ENCODE results near the gene AFF3. TPM values are rescaled to one million over a fixed set of nuclear protein-coding genes. Genes with fewer than 3 reads are reported as not detected.

Gene AFF3
- total and polyA plus RNA-seq, 2 experiments from 2014 or later: 7.3 to 7.8 TPM

DNA sequence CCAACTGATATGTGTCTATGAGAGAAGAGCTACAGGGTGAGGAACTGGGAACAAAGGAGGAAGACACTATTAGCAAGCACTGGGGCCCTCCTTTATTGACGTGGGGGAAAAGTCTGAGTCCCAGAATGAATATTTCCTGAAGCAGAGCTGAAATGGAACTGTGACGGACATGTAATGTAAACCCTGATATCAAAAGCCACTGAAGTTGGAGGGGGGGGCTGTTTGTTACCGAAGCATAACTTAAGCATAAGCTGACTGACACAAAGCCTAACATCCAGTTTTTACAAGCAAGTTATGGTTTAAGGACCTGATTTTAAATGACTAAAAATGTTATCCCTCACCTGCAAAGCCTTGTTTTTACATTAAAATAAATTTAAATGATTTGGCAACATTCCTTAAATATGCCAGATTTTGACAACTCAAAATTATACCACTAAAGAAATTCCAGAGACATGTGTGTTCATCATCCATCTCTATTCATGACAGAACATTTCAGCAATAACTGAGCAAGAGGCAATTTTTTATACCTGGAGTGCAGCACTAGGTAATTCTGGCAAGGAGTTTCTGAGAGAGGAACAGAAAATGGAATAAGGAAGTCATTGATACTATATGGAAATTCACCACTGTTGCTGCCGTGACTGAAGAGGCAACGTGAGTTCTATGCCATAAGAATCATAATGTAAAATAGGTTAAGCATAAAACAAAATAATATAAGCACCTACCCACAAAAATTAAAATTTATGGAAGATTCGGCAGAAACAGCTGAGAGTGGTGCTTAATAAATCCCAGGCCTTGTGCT, 186.0 kb downstream of the AFF3 start:
- DNase-seq (ENCODE audit: low spot score): no peak
- no peaks in the 10 kb centered on the region for H3K36me3 ChIP-seq (replicated peaks; ENCODE audit: insufficient read depth, low read depth)
- no peak overlapping the region for H3K27ac ChIP-seq
- H3K9me3 ChIP-seq (ENCODE audit: low read depth): no peaks in the 10 kb centered on the region
- H4K20me1 ChIP-seq (ENCODE audit: insufficient read depth, poor library complexity, severe bottlenecking): no peaks in the 10 kb centered on the region
- no peak overlapping the region for H2AFZ ChIP-seq
- 92% methylated on average over 6 of the region's 6 CpGs for WGBS (ENCODE audit: low lambda C conversion rate, missing lambda C conversion rate)
- no peaks in the 10 kb centered on the region for H3K27me3 ChIP-seq
- TF ChIP-seq EZH2phosphoT487 (IDR thresholded peaks at IDR 0.05; ENCODE audit: low read depth, severe bottlenecking, unreplicated experiment): no peak
- TF ChIP-seq, protein P1, sequence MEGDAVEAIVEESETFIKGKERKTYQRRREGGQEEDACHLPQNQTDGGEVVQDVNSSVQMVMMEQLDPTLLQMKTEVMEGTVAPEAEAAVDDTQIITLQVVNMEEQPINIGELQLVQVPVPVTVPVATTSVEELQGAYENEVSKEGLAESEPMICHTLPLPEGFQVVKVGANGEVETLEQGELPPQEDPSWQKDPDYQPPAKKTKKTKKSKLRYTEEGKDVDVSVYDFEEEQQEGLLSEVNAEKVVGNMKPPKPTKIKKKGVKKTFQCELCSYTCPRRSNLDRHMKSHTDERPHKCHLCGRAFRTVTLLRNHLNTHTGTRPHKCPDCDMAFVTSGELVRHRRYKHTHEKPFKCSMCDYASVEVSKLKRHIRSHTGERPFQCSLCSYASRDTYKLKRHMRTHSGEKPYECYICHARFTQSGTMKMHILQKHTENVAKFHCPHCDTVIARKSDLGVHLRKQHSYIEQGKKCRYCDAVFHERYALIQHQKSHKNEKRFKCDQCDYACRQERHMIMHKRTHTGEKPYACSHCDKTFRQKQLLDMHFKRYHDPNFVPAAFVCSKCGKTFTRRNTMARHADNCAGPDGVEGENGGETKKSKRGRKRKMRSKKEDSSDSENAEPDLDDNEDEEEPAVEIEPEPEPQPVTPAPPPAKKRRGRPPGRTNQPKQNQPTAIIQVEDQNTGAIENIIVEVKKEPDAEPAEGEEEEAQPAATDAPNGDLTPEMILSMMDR (IDR thresholded peaks at IDR 0.05; ENCODE audit: poor library complexity): no peak
- no peak for TF ChIP-seq EZH2 (IDR thresholded peaks at IDR 0.05; ENCODE audit: borderline replicate concordance)
- no peaks in the 10 kb centered on the region for H3K79me2 ChIP-seq
- no peaks in the 10 kb centered on the region for H3K9me2 ChIP-seq (replicated peaks; ENCODE audit: insufficient read depth)
- H3K4me2 ChIP-seq: no peak overlapping the region
- no peak overlapping the region for H3K4me3 ChIP-seq
- no peaks in the 10 kb centered on the region for H3K4me1 ChIP-seq (ENCODE audit: insufficient read depth)

DNA sequence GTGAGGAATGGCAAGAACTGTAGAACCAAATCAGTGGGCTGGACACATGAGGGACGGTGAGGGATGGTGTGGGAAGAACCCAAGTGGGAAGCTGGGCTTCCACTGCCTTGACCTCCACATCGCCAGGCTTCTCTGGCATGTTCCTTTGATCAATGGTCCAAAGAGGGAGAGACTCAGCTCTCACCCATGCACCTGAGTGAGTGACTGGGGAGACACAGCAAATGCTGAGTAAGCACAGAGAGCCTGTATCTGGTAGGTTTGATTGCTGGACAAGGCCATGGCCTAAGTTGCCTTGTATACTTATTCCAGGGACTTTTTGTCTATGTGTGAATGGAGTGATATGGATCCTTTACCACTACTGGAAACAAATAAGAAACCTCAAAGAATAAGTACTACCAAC, 188.6 kb downstream of the AFF3 start:
- H3K4me2 ChIP-seq: no peak overlapping the region
- no peak overlapping the region for H3K27ac ChIP-seq
- no peak for DNase-seq (ENCODE audit: low spot score)
- WGBS (ENCODE audit: low lambda C conversion rate, missing lambda C conversion rate): 93% methylated on average over 2 of the region's 2 CpGs
- no peaks in the 10 kb centered on the region for H3K4me1 ChIP-seq (ENCODE audit: insufficient read depth)
- H3K9me3 ChIP-seq (ENCODE audit: low read depth): no peaks in the 10 kb centered on the region
- TF ChIP-seq EZH2 (IDR thresholded peaks at IDR 0.05; ENCODE audit: borderline replicate concordance): no peak
- TF ChIP-seq, protein P1 (IDR thresholded peaks at IDR 0.05; ENCODE audit: poor library complexity): no peak
- no peak for TF ChIP-seq EZH2phosphoT487 (IDR thresholded peaks at IDR 0.05; ENCODE audit: low read depth, severe bottlenecking, unreplicated experiment)
- H3K79me2 ChIP-seq: no peaks in the 10 kb centered on the region
- no peaks in the 10 kb centered on the region for H3K9me2 ChIP-seq (replicated peaks; ENCODE audit: insufficient read depth)
- H4K20me1 ChIP-seq (ENCODE audit: insufficient read depth, poor library complexity, severe bottlenecking): no peaks in the 10 kb centered on the region
- no peaks in the 10 kb centered on the region for H3K36me3 ChIP-seq (replicated peaks; ENCODE audit: insufficient read depth, low read depth)
- no peak overlapping the region for H2AFZ ChIP-seq
- no peaks in the 10 kb centered on the region for H3K27me3 ChIP-seq
- H3K4me3 ChIP-seq: no peak overlapping the region

DNA sequence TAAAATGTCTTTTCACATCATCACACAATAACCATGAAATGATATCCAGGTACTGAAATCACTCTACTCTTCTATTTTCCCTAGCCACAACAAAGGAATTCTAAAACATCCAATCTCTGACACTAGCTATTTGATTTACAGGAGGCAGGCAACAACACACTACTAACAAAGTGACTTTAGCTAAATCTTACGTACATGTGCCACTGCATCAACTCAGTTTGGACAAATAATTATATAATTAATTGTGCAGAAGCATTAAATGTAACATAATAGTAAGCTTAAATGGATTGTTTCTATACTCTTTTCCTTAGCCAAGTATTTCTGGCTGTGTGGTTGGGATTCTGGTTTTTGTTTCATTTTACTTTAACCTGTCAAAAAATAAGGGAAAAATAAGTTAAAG, 192.4 kb downstream of the AFF3 start:
- 78% methylated on average over 1 of the region's 1 CpG for WGBS (ENCODE audit: low lambda C conversion rate, missing lambda C conversion rate)
- Histone ChIP-seq H3K4me3 (no peak overlapping the region), H3K4me1 (ENCODE audit: insufficient read depth) (no peaks in the 10 kb centered on the region), H3K4me2 (no peak overlapping the region), H2AFZ (no peak overlapping the region), H3K27ac (no peak overlapping the region), H3K79me2 (no peaks in the 10 kb centered on the region), H3K9me2 (replicated peaks; ENCODE audit: insufficient read depth) (no peaks in the 10 kb centered on the region), H4K20me1 (ENCODE audit: insufficient read depth, poor library complexity, severe bottlenecking) (no peaks in the 10 kb centered on the region), H3K36me3 (replicated peaks; ENCODE audit: insufficient read depth, low read depth) (no peaks in the 10 kb centered on the region), H3K27me3 (no peaks in the 10 kb centered on the region), H3K9me3 (ENCODE audit: low read depth) (no peaks in the 10 kb centered on the region)
- DNase-seq (ENCODE audit: low spot score): no peak
- TF ChIP-seq EZH2phosphoT487 (IDR thresholded peaks at IDR 0.05; ENCODE audit: low read depth, severe bottlenecking, unreplicated experiment): no peak
- no peak for TF ChIP-seq EZH2 (IDR thresholded peaks at IDR 0.05; ENCODE audit: borderline replicate concordance)
- TF ChIP-seq, protein P1 (IDR thresholded peaks at IDR 0.05; ENCODE audit: poor library complexity): no peak

Data from hepatocyte (in vitro differentiated cells).